Activated T-cell treated with anti-CD3 and anti-CD28 coated beads, Interleukin-2, amount 50 U/mL, for 24 hours (primary cell): ENCODE results near the gene EMILIN1.

Experiments used
- DNase-seq: peaks from one replicate; pipeline ENCODE4 v3.0.0-alpha.2; 2020
- H3K27ac Mint-ChIP-seq: 2 replicates; pipeline ENCODE4 v1.8.0; 2020; ENCODE audit warnings: mild to moderate bottlenecking, mixed read lengths
- H3K27me3 Mint-ChIP-seq: 2 replicates; pipeline ENCODE4 v1.8.0; 2020; ENCODE audit warnings: mixed read lengths
- H3K36me3 Mint-ChIP-seq: 2 replicates; pipeline ENCODE4 v1.8.0; 2020; ENCODE audit warnings: low read depth, mixed read lengths
- H3K4me1 Mint-ChIP-seq: 2 replicates; pipeline ENCODE4 v1.8.0; 2020; ENCODE audit warnings: low read depth, mixed read lengths
- H3K4me3 Mint-ChIP-seq: 2 replicates; pipeline ENCODE4 v1.8.0; 2020; ENCODE audit warnings: mild to moderate bottlenecking, moderate library complexity, mixed read lengths
- H3K9me3 Mint-ChIP-seq: 2 replicates; pipeline ENCODE4 v1.8.0; 2020; ENCODE audit warnings: mixed read lengths

Gene EMILIN1

GRCh38 chr2:27128668-27129571 lies 50.5 kb downstream of the EMILIN1 start:
- peaks cover 55% of the 10 kb centered on the region for H3K36me3 Mint-ChIP-seq
- peaks cover 18% of the 10 kb centered on the region for H3K4me1 Mint-ChIP-seq
- DNase-seq = no peak
- no peaks in the 10 kb centered on the region for H3K9me3 Mint-ChIP-seq
- no peak overlapping the region for H3K4me3 Mint-ChIP-seq
- H3K27ac Mint-ChIP-seq = no peak overlapping the region
- no peaks in the 10 kb centered on the region for H3K27me3 Mint-ChIP-seq

- Mint-ChIP-seq H3K36me3 (peaks cover 58% of the 10 kb centered on the region), H3K9me3 (no peaks in the 10 kb centered on the region), H3K4me3 (no peak overlapping the region), H3K4me1 (peaks cover 18% of the 10 kb centered on the region), H3K27ac (peak overlapping the region; percentile 57), H3K27me3 (no peaks in the 10 kb centered on the region)
- no peak for DNase-seq
Observed at GRCh38 chr2:27130396-27130795, 52.0 kb downstream of the EMILIN1 start.

- DNase-seq = no peak
- Mint-ChIP-seq H3K4me3 (no peak overlapping the region), H3K4me1 (peaks cover 18% of the 10 kb centered on the region), H3K27ac (peak overlapping the region; percentile 68), H3K9me3 (no peaks in the 10 kb centered on the region), H3K36me3 (peaks cover 58% of the 10 kb centered on the region), H3K27me3 (no peaks in the 10 kb centered on the region)
Observed at GRCh38 chr2:27131429-27131828, 53.0 kb downstream of the EMILIN1 start.

- no peaks in the 10 kb centered on the region for H3K27me3 Mint-ChIP-seq
- no peaks in the 10 kb centered on the region for H3K9me3 Mint-ChIP-seq
- DNase-seq = peak; percentile 46
- H3K4me1 Mint-ChIP-seq = peaks cover 18% of the 10 kb centered on the region
- H3K36me3 Mint-ChIP-seq = peaks cover 58% of the 10 kb centered on the region
- H3K4me3 Mint-ChIP-seq = peak overlapping the region; percentile 93
- peak overlapping the region; percentile 98 for H3K27ac Mint-ChIP-seq
Observed at GRCh38 chr2:27133195-27133875, 54.9 kb downstream of the EMILIN1 start.

GRCh38 chr2:27133905-27134780 lies 55.7 kb downstream of the EMILIN1 start, which contains the start of gene PREB:
TSS of gene PREB (minus strand) at chr2:27134636. CDS start at chr2:27134421, 215 bp downstream.
- H3K4me1 Mint-ChIP-seq = peaks cover 18% of the 10 kb centered on the region
- H3K27me3 Mint-ChIP-seq = no peaks in the 10 kb centered on the region
- H3K9me3 Mint-ChIP-seq = no peaks in the 10 kb centered on the region
- H3K36me3 Mint-ChIP-seq = peaks cover 51% of the 10 kb centered on the region
- H3K4me3 Mint-ChIP-seq = peak within 1 kb of the TSS; percentile 93
- DNase-seq = peak; percentile 99
- peak within 1 kb of the TSS; percentile 98 for H3K27ac Mint-ChIP-seq

- Mint-ChIP-seq H3K4me3 (peak overlapping the region; percentile 93), H3K9me3 (no peaks in the 10 kb centered on the region), H3K27ac (peak overlapping the region; percentile 98), H3K4me1 (peaks cover 18% of the 10 kb centered on the region), H3K27me3 (no peaks in the 10 kb centered on the region), H3K36me3 (peaks cover 43% of the 10 kb centered on the region)
- no peak for DNase-seq
Observed at GRCh38 chr2:27134781-27135477, 56.5 kb downstream of the EMILIN1 start.

GRCh38 chr2:27135478-27135955 lies 57.1 kb downstream of the EMILIN1 start:
- H3K4me1 Mint-ChIP-seq = peaks cover 18% of the 10 kb centered on the region
- DNase-seq = no peak

More at GRCh38 chr2:27135478-27135955, 57.1 kb downstream of the EMILIN1 start:
- Mint-ChIP-seq H3K27me3 (no peaks in the 10 kb centered on the region), H3K36me3 (peaks cover 37% of the 10 kb centered on the region), H3K27ac (peak overlapping the region; percentile 98), H3K4me3 (peak overlapping the region; percentile 93), H3K9me3 (no peaks in the 10 kb centered on the region)
